Measurements from ENCODE around the gene PCDHGB3. TPM values are rescaled to one million over a fixed set of nuclear protein-coding genes. Genes with fewer than 3 reads are reported as not detected.
A peak's percentile ranks its signal among the peaks of the same experiment; 100 is the strongest.
"Not testable (repeated sequence)": the region's sequence is repeated elsewhere in the genome, so short reads cannot be mapped to it uniquely, and the experiment has no call there.

PCDHGB3 gene
- total RNA-seq, 3 donors from 2014 or later: 5.3 to 10.2 (median 8.6) TPM

DNA sequence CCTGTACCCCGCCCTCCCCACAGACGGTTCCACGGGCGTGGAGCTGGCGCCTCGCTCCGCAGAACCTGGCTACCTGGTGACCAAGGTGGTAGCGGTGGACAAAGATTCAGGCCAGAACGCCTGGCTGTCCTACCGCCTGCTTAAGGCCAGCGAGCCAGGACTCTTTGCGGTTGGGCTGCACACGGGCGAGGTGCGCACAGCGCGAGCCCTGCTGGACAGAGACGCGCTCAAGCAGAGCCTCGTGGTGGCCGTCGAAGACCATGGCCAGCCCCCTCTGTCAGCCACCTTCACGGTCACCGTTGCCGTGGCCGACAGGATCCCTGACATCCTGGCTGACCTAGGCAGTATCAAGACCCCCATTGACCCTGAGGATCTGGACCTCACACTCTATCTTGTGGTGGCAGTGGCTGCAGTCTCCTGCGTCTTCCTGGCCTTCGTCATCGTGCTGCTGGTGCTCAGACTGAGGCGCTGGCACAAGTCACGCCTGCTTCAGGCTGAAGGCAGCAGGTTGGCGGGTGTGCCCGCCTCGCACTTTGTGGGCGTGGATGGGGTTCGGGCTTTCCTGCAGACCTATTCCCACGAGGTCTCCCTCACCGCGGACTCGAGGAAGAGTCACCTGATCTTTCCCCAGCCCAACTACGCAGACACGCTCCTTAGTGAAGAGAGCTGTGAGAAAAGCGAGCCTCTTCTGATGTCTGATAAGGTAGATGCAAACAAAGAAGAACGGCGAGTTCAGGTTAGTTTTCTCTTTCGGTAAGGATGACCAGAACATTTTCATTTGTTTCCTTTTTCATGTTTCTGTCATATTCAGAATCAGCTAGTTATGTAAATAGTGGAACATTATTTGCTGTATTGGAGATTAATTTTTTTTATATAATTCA lies 3.8 kb upstream of the PCDHGB3 start:
- no peaks in the 10 kb centered on the region for H3K36me3 ChIP-seq
- no peaks in the 10 kb centered on the region for H3K27me3 ChIP-seq
- intact Hi-C loops (cut with DNase I; ENCODE audit: low total_unique reads): no loop called here
- no peak for TF ChIP-seq POLR2AphosphoS5 (IDR thresholded peaks at IDR 0.05)
- H3K27ac ChIP-seq: no peak overlapping the region
- no peaks in the 10 kb centered on the region for H3K4me1 ChIP-seq
- no peak for DNase-seq (ENCODE audit: low spot score in 2 of 2)
- peak overlapping the region in 1 of 3 donors; percentile 38 for H3K4me3 ChIP-seq
- peaks cover 81 to 98% of the 10 kb centered on the region in 2 donors for H3K9me3 ChIP-seq

DNA sequence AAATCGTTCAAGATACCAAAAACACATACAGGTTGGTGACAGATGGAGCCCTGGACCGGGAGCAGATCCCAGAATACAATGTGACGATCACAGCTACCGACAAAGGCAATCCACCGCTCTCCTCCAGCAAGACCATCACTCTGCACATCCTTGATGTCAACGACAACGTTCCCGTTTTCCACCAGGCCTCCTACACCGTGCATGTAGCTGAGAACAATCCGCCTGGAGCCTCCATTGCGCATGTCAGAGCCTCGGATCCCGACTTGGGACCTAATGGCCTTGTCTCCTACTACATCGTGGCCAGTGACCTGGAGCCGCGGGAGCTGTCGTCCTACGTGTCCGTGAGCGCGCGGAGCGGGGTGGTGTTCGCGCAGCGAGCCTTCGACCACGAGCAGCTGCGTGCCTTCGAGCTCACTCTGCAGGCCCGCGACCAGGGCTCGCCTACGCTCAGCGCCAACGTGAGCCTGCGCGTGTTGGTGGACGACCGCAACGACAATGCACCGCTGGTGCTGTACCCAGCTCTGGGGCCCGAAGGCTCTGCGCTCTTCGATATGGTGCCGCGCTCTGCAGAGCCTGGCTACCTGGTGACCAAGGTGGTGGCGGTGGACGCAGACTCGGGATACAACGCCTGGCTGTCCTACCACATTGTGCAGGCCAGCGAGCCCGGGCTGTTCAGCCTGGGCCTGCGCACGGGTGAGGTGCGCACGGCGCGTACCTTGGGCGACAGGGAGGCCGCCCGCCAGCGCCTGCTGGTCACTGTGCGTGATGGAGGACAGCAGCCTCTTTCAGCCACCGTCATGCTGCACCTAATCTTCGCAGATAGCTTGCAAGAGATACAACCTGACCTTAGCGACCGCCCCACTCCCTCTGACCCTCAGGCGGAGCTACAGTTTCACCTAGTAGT lies 1.8 kb downstream of the PCDHGB3 start:
- DNase-seq (ENCODE audit: low spot score in 2 of 2): no peak
- H3K4me1 ChIP-seq: no peaks in the 10 kb centered on the region
- TF ChIP-seq POLR2A (IDR thresholded peaks at IDR 0.05) (no peak), POLR2AphosphoS5 (IDR thresholded peaks at IDR 0.05) (no peak)
- TF ChIP-seq, protein P1, sequence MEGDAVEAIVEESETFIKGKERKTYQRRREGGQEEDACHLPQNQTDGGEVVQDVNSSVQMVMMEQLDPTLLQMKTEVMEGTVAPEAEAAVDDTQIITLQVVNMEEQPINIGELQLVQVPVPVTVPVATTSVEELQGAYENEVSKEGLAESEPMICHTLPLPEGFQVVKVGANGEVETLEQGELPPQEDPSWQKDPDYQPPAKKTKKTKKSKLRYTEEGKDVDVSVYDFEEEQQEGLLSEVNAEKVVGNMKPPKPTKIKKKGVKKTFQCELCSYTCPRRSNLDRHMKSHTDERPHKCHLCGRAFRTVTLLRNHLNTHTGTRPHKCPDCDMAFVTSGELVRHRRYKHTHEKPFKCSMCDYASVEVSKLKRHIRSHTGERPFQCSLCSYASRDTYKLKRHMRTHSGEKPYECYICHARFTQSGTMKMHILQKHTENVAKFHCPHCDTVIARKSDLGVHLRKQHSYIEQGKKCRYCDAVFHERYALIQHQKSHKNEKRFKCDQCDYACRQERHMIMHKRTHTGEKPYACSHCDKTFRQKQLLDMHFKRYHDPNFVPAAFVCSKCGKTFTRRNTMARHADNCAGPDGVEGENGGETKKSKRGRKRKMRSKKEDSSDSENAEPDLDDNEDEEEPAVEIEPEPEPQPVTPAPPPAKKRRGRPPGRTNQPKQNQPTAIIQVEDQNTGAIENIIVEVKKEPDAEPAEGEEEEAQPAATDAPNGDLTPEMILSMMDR (IDR thresholded peaks at IDR 0.05): no peak
- intact Hi-C loops (cut with DNase I; ENCODE audit: low total_unique reads): no loop called here
- peaks cover 87 to 99% of the 10 kb centered on the region in 2 donors for H3K9me3 ChIP-seq
- peak overlapping the region in 1 of 3 donors; percentile 9 for H3K4me3 ChIP-seq
- no peaks in the 10 kb centered on the region for H3K36me3 ChIP-seq
- no peak overlapping the region for H3K27ac ChIP-seq
- no peaks in the 10 kb centered on the region for H3K27me3 ChIP-seq

- no peak for TF ChIP-seq POLR2A (IDR thresholded peaks at IDR 0.05)
- TF ChIP-seq, protein P1 (IDR thresholded peaks at IDR 0.05): no peak
- no peak for TF ChIP-seq POLR2AphosphoS5 (IDR thresholded peaks at IDR 0.05)
- Histone ChIP-seq H3K4me3 (peak within 1 kb of the TSS; percentile 19 to 55 (median 30)), H3K27me3 (no peaks in the 10 kb centered on the region), H3K9me3 (peaks cover 79 to 99% of the 10 kb centered on the region in 2 donors), H3K4me1 (no peaks in the 10 kb centered on the region), H3K36me3 (no peaks in the 10 kb centered on the region), H3K27ac (no peak within 1 kb of the TSS)
- intact Hi-C loops (cut with DNase I; ENCODE audit: low total_unique reads): no loop called here
- DNase-seq (ENCODE audit: low spot score in 2 of 2): no peak
Observed at GRCh38 chr5:141373673-141374317, 3.8 kb downstream of the PCDHGB3 start, which contains the start of gene PCDHGA6. Gene PCDHGA6 (plus strand): TSS chr5:141373891. CDS start chr5:141374084, 193 bp downstream.

DNA sequence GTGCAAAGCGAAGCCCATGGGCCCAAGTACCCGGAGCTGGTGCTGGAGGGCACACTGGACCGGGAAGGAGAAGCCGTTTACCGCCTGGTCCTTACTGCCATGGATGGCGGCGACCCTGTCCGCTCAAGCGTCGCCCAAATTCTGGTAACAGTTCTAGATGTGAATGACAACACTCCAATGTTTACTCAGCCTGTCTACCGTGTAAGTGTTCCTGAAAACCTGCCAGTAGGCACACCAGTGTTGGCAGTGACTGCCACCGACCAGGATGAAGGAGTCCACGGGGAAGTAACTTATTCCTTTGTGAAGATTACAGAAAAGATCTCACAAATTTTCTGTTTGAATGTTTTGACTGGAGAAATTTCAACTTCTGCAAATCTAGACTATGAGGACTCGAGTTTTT lies 4.6 kb downstream of the PCDHGB3 start:
- no peak for DNase-seq (ENCODE audit: low spot score in 2 of 2)
- Histone ChIP-seq H3K36me3 (no peaks in the 10 kb centered on the region), H3K4me1 (no peaks in the 10 kb centered on the region), H3K27me3 (no peaks in the 10 kb centered on the region), H3K9me3 (peaks cover 72 to 99% of the 10 kb centered on the region in 2 donors), H3K27ac (no peak overlapping the region), H3K4me3 (peak overlapping the region in 1 of 3 donors; percentile 55)
- intact Hi-C loops (cut with DNase I; ENCODE audit: low total_unique reads): no loop called here
- no peak for TF ChIP-seq POLR2A (IDR thresholded peaks at IDR 0.05)
- TF ChIP-seq POLR2AphosphoS5 (IDR thresholded peaks at IDR 0.05): no peak
- TF ChIP-seq, protein P1 (IDR thresholded peaks at IDR 0.05): no peak

GRCh38 chr5:141375444-141376155 lies 5.6 kb downstream of the PCDHGB3 start:
- not testable (repeated sequence) for DNase-seq (ENCODE audit: low spot score in 2 of 2)

More at GRCh38 chr5:141375444-141376155, 5.6 kb downstream of the PCDHGB3 start:
- H3K36me3 ChIP-seq; H3K27ac ChIP-seq; H3K27me3 ChIP-seq; intact Hi-C loops (cut with DNase I; ENCODE audit: low total_unique reads); H3K4me1 ChIP-seq; H3K4me3 ChIP-seq: not testable (repeated sequence)
- peaks cover 70 to 98% of the 10 kb centered on the region in 2 donors for H3K9me3 ChIP-seq
